Measurements from ENCODE around the gene GABRR3.

- TF ChIP-seq CTCF (IDR thresholded peaks at IDR 0.05; ENCODE audit: insufficient read depth, low read length) (no peak), REST (IDR thresholded peaks at IDR 0.05; ENCODE audit: insufficient replicate concordance, low read depth) (no peak), POLR2AphosphoS5 (IDR thresholded peaks at IDR 0.05; ENCODE audit: low read depth) (no peak), GABPA (IDR thresholded peaks at IDR 0.05; ENCODE audit: low read depth) (no peak)
Measured at GRCh38 chr3:98005438-98005837, 29.7 kb downstream of the GABRR3 start.

Measured in HL-60 (cell line).